ENCODE measurements around the gene KRTAP1-3. TPM values are rescaled to one million over a fixed set of nuclear protein-coding genes. Genes with fewer than 3 reads are reported as not detected.
"Not testable (repeated sequence)": the region's sequence is repeated elsewhere in the genome, so short reads cannot be mapped to it uniquely, and the experiment has no call there.

Gene KRTAP1-3
- total RNA-seq, 4 donors from 2014 or later, result not detected

GRCh38 chr17:41064301-41064700 lies 29.6 kb upstream of the KRTAP1-3 start:
- TF ChIP-seq POLR2AphosphoS5 (IDR thresholded peaks at IDR 0.05), result no peak
- TF ChIP-seq CTCF (IDR thresholded peaks at IDR 0.05), result no peak
- no peak for TF ChIP-seq EP300 (IDR thresholded peaks at IDR 0.05)
- no peak for ATAC-seq
- H3K36me3 ChIP-seq, result no peaks in the 10 kb centered on the region
- WGBS, 2 donors (ENCODE audit: low coverage in 1 of 2), result 76% methylated on average over 1 of the region's 1 CpG; no CpG with 5 or more reads in 1 of the 2 donors
- no peak overlapping the region for H3K4me3 ChIP-seq
- H3K4me1 ChIP-seq, result no peaks in the 10 kb centered on the region
- H3K27me3 ChIP-seq, result peaks cover 14% of the 10 kb centered on the region
- no peak overlapping the region for H3K27ac ChIP-seq
- H3K9me3 ChIP-seq, result no peaks in the 10 kb centered on the region

- 81 to 90% methylated on average over 4 of the region's 4 CpGs for WGBS, 2 donors (ENCODE audit: low coverage in 1 of 2)
These were observed 28.8 kb upstream of the KRTAP1-3 start for GRCh38 chr17:41063449-41063848.

GRCh38 chr17:41061964-41062363 lies 27.3 kb upstream of the KRTAP1-3 start:
- no peak for ATAC-seq
- Histone ChIP-seq H3K4me1 (no peaks in the 10 kb centered on the region), H3K4me3 (no peak overlapping the region), H3K36me3 (no peaks in the 10 kb centered on the region), H3K27me3 (peaks cover 34% of the 10 kb centered on the region), H3K9me3 (peaks cover 0 to 7% (median 0%) of the 10 kb centered on the region in 3 donors), H3K27ac (no peak overlapping the region)
- WGBS, 2 donors (ENCODE audit: low coverage in 1 of 2), result 42 to 43% methylated on average over 1 of the region's 1 CpG
- no peak for TF ChIP-seq CTCF (IDR thresholded peaks at IDR 0.05)
- TF ChIP-seq EP300 (IDR thresholded peaks at IDR 0.05), result no peak
- TF ChIP-seq POLR2A (IDR thresholded peaks at IDR 0.05), result no peak
- TF ChIP-seq POLR2AphosphoS5 (IDR thresholded peaks at IDR 0.05), result no peak

More at GRCh38 chr17:41063449-41063848, 28.8 kb upstream of the KRTAP1-3 start:
- no peak for ATAC-seq
- no peaks in the 10 kb centered on the region for H3K9me3 ChIP-seq
- TF ChIP-seq POLR2A (IDR thresholded peaks at IDR 0.05), result no peak
- H3K4me3 ChIP-seq, result no peak overlapping the region
- no peaks in the 10 kb centered on the region for H3K4me1 ChIP-seq
- H3K27ac ChIP-seq, result no peak overlapping the region
- H3K27me3 ChIP-seq, result peaks cover 20% of the 10 kb centered on the region
- no peaks in the 10 kb centered on the region for H3K36me3 ChIP-seq

- no peaks in the 10 kb centered on the region for H3K4me1 ChIP-seq
- peaks cover 34% of the 10 kb centered on the region for H3K27me3 ChIP-seq
- peaks cover 0 to 7% (median 0%) of the 10 kb centered on the region in 3 donors for H3K9me3 ChIP-seq
- H3K36me3 ChIP-seq, result no peaks in the 10 kb centered on the region
- no peak for ATAC-seq
- TF ChIP-seq POLR2A (IDR thresholded peaks at IDR 0.05) (no peak), EP300 (IDR thresholded peaks at IDR 0.05) (no peak), POLR2AphosphoS5 (IDR thresholded peaks at IDR 0.05) (no peak), CTCF (IDR thresholded peaks at IDR 0.05) (no peak)
- WGBS, 2 donors (ENCODE audit: low coverage in 1 of 2), result 49 to 74% methylated on average over 4 to 5 of the region's 6 CpGs
- H3K4me3 ChIP-seq, result no peak within 1 kb of the TSS
- no peak within 1 kb of the TSS for H3K27ac ChIP-seq
These were observed 25.5 kb upstream of the KRTAP1-3 start, which contains the start of gene KRTAP2-3 for GRCh38 chr17:41060052-41060604. Gene KRTAP2-3, minus strand, starts transcription at chr17:41060114. Its CDS starts 64 bp downstream, at chr17:41060050.

- H3K4me3 ChIP-seq, H3K9me3 ChIP-seq, H3K27ac ChIP-seq, ATAC-seq, H3K36me3 ChIP-seq, H3K4me1 ChIP-seq: not testable (repeated sequence)
- peaks cover 34% of the 10 kb centered on the region for H3K27me3 ChIP-seq
- 22 to 37% methylated on average over 3 of the region's 31 CpGs for WGBS, 2 donors (ENCODE audit: low coverage in 1 of 2)
These were observed 24.8 kb upstream of the KRTAP1-3 start for GRCh38 chr17:41059276-41060051.

GRCh38 chr17:41058741-41059140 lies 24.1 kb upstream of the KRTAP1-3 start:
- 80 to 89% methylated on average over 4 of the region's 5 CpGs for WGBS, 2 donors (ENCODE audit: low coverage in 1 of 2)
- no peak overlapping the region for H3K4me3 ChIP-seq
- no peak for TF ChIP-seq EP300 (IDR thresholded peaks at IDR 0.05)
- TF ChIP-seq CTCF (IDR thresholded peaks at IDR 0.05), result no peak
- TF ChIP-seq POLR2AphosphoS5 (IDR thresholded peaks at IDR 0.05), result no peak
- no peak for TF ChIP-seq POLR2A (IDR thresholded peaks at IDR 0.05)

More at GRCh38 chr17:41058741-41059140, 24.1 kb upstream of the KRTAP1-3 start:
- Histone ChIP-seq H3K36me3 (no peaks in the 10 kb centered on the region), H3K9me3 (peaks cover 0 to 7% (median 0%) of the 10 kb centered on the region in 3 donors), H3K27me3 (peaks cover 30% of the 10 kb centered on the region), H3K4me1 (no peaks in the 10 kb centered on the region), H3K27ac (no peak overlapping the region)
- ATAC-seq, result no peak
